Uterus (tissue), 4 donors: ENCODE data around the gene STIMATE. TPM values are rescaled to one million over a fixed set of nuclear protein-coding genes. Genes with fewer than 3 reads are reported as not detected.

Experiments used
- DNase-seq, 2 donors: peaks; one replicate each; pipeline ENCODE4 v3.0.0-alpha.2; 2019 to 2020
- H3K27ac ChIP-seq, 2 donors: fragments of 200-600 bp; sonication (generic); 1 replicate in 1 of 2; 2 replicates in 1 of 2; pipeline ENCODE4 v1.5.1; 2016 to 2018
- H3K27me3 ChIP-seq, 2 donors: fragments of 200-600 bp; sonication (generic); one replicate each; pipeline ENCODE4 v1.5.1; 2018 to 2019; ENCODE audit warnings: control low read depth in 1 of 2
- H3K36me3 ChIP-seq, 2 donors: fragments of 200-600 bp; sonication (generic); one replicate each; pipeline ENCODE4 v1.5.1; 2019; ENCODE audit warnings: control low read depth in 1 of 2
- H3K4me1 ChIP-seq, 2 donors: fragments of 200-600 bp; sonication (generic); one replicate each; pipeline ENCODE4 v1.5.1; 2018 to 2019; ENCODE audit warnings: control low read depth in 1 of 2
- H3K4me3 ChIP-seq, 2 donors: fragments of 200-600 bp; sonication (generic); 1 replicate in 1 of 2; 2 replicates in 1 of 2; pipeline ENCODE4 v1.5.1; 2018 to 2019; ENCODE audit warnings: mild to moderate bottlenecking in 1 of 2
- H3K9me3 ChIP-seq, 2 donors: fragments of 200-600 bp; sonication (generic); one replicate each; pipeline ENCODE4 v1.5.1; 2019; ENCODE audit warnings: control low read depth in 1 of 2
- CTCF ChIP-seq, 4 experiments: fragments of 200-600 bp in 2 of 4; fragments of 450-650 bp in 2 of 4; sonication (generic) in 2 of 4; IDR thresholded peaks; one replicate each; pipeline ENCODE4 v1.5.1; 2016 to 2019; ENCODE audit warnings: antibody characterized with exemption in 4 of 4, mild to moderate bottlenecking in 2 of 4, moderate library complexity in 1 of 4
- POLR2A ChIP-seq, 2 donors: fragments of 450-650 bp; IDR thresholded peaks; one replicate each; pipeline ENCODE4 v1.6.1; 2016; ENCODE audit warnings: antibody characterized with exemption in 2 of 2, mild to moderate bottlenecking in 1 of 2, moderate library complexity in 1 of 2
- intact Hi-C: fragments of 100-400 bp; cut with DNase I; formaldehyde crosslinking; loops from one replicate; pipeline ENCODE4 v1.15.1; 2023; ENCODE audit warnings: low total_unique reads
- total RNA-seq, 4 donors: library from RNA; depleted of rRNA in 3 of 4; stranded (reverse); fragments of >200 nt in 3 of 4; gene quantifications; one replicate each; pipeline versions ENCODE4 v1.1.0 to v1.2.4, GENCODE V29; 2014 to 2023
- donor health status: DM: yes; HTN: yes; CAD: no.

Gene STIMATE
- 10 to 100 TPM in 3 of 4 donors, 1 to 10 TPM in 1; 6.7 to 24.1 (median 21.5) TPM for total RNA-seq

DNA sequence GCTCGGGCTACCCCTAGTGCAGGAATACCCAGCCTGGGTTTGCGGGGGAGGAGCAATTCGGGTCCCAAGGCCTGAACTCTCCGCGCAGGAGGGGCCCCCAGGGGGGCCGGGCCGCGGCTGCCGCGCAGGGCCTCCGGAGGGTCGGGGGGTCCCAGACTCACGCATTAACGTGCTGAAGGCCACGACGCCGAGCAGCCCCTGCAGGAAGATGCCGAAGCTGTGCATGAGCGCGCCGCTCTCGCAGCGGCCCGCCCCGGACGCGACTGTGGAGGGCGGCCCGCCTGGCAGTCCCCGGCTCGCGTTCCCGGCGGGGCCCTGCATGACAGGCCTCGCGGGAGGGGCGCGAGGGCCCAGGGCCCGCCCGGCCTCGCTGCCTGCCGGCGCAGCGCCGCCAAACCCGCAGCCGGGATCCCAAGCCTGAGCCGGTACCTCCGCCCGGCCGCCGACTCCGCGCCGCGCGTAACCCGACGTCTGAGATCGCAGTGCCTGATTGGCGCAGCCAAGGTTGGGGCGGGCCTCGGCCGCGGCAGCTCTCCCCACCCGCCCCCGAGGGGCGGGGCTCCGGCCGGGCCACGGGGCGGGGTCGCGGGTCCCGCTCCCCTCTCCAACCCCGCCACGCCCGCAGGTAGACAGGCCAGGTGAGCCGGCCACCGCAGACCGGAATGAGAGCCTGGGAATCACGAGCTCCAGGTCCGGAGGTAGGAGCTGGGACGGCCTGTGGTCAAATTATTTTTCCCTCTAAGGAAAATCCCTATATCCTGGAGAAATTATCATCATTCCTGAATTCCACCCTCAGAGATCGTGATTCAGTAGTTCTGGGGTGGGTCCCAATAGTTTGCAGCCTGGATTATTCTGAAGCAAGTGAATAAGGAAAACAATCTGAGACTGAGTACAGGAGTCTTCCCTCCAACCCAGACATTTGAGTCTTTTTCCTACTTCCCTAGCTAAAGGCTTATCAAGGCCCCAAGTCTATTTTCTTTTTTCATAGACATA, at the start of gene STIMATE:
Gene STIMATE (minus strand): TSS at position 419 of the 993 bp plus-strand sequence. CDS start 98 bp downstream, at position 321.
- Histone ChIP-seq H3K4me1 (peaks cover 0 to 5% of the 10 kb centered on the region in 2 donors), H3K9me3 (no peaks in the 10 kb centered on the region), H3K27me3 (no peaks in the 10 kb centered on the region), H3K36me3 (no peaks in the 10 kb centered on the region), H3K4me3 (peak within 1 kb of the TSS; percentile 75 to 89), H3K27ac (peak within 1 kb of the TSS; percentile 64 to 80)
- DNase-seq = peak; percentile 80 to 86
- TF ChIP-seq POLR2A (IDR thresholded peaks at IDR 0.05) (peak; percentile 59 to 79), CTCF (IDR thresholded peaks at IDR 0.05) (peak in 2 of 4 experiments; percentile 5 to 21)
- intact Hi-C loops = no loop called here

DNA sequence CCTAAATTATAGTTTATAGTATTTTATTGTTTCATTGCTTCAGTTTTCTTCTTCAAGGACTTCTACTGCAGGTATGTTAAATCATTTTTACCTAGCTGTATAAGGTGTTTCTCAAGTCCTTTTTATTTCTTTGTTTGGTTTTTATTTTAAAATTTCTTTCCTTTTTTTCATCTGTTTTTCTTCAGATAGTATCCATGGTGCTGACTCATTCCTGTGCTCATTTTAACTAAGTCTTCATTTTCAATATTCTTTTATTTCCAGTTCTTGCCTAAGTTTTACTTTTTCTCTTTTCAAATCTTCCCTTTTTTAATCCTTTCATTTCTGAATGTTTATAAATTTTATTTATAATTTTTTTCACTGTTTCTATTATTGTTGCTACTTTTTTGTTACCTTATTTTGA, 42.3 kb upstream of the STIMATE start:
- Histone ChIP-seq H3K36me3 (no peaks in the 10 kb centered on the region), H3K4me1 (no peaks in the 10 kb centered on the region), H3K9me3 (no peaks in the 10 kb centered on the region), H3K27me3 (no peaks in the 10 kb centered on the region), H3K27ac (no peak overlapping the region), H3K4me3 (no peak overlapping the region)
- no peak for DNase-seq
- no peak for TF ChIP-seq CTCF (IDR thresholded peaks at IDR 0.05)
- no peak for TF ChIP-seq POLR2A (IDR thresholded peaks at IDR 0.05)
- intact Hi-C loops = no loop called here

DNA sequence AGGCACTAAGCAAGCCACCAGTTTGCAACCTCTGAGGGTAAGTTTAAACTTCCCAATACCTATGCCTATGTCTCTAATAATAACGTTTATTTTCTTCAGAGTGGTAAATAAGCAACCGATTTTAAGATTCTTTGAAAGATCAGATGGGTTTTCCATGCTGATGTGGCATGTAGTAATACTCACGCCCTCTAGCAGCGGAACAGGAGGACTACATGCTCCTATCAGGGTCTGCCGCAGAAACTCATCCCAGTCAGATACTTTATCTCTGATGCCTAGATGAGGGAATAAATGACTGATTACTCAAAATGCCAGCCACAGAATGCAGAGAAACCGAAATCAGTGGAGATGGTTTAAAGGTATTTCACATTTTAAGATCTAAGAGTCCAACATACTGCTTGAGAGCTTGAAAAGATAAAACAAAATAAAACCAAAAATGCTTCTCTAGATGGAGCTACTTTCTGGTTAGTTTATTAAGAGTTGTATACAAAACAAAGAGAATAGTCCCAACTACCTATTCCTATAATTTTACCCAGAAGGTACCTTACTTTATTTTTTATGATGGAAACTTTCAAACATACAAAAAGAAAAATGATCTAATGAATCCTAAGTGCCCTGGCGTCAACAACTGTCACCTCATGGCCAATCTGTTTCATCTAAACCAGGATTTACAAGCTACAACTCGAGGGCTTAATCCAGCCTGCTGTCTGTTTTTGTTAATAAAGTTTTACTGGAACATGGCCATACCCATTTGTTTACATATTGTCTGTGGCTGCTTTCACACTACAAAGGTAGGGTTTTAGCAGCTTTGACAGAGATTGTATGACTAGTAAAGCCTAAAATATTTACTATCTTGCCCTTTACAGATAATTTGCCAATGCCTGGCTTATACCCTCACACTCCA, 37.5 kb upstream of the STIMATE start:
- intact Hi-C loops = no loop called here
- no peak overlapping the region for H3K27ac ChIP-seq
- H3K27me3 ChIP-seq = no peaks in the 10 kb centered on the region
- H3K36me3 ChIP-seq = no peaks in the 10 kb centered on the region
- no peaks in the 10 kb centered on the region for H3K4me1 ChIP-seq
- H3K4me3 ChIP-seq = no peak overlapping the region
- DNase-seq = peak; percentile 19 to 28
- H3K9me3 ChIP-seq = no peaks in the 10 kb centered on the region
- TF ChIP-seq CTCF (IDR thresholded peaks at IDR 0.05) = peak; percentile 45 to 73 (median 64)
- no peak for TF ChIP-seq POLR2A (IDR thresholded peaks at IDR 0.05)

DNA sequence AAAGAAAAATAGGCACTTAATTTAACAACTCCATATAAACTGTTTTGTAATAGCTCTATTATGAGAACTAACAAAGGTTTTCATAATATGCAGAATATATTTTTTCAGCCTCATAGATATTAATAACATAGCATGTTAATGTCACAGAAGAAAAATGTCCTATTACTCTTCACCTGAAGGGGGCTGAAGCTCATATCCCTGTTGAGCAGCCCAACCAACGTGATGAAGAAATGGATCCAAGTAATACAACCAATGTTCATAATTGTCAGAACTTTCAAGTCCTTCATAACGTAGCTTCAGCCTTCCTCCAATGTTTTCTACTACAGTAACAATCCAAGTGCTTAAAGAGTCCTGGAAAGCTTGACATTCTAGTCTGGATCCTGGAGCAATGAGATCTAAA, 34.5 kb upstream of the STIMATE start:
- Histone ChIP-seq H3K4me3 (no peak overlapping the region), H3K9me3 (no peaks in the 10 kb centered on the region), H3K27me3 (no peaks in the 10 kb centered on the region), H3K27ac (no peak overlapping the region), H3K4me1 (no peaks in the 10 kb centered on the region), H3K36me3 (no peaks in the 10 kb centered on the region)
- no peak for DNase-seq
- intact Hi-C loops = no loop called here
- TF ChIP-seq CTCF (IDR thresholded peaks at IDR 0.05) (no peak), POLR2A (IDR thresholded peaks at IDR 0.05) (no peak)
